Neural cell (in vitro differentiated cells): ENCODE data around the gene FERD3L. TPM values are rescaled to one million over a fixed set of nuclear protein-coding genes. Genes with fewer than 3 reads are reported as not detected.

Source experiments
- H2AFZ ChIP-seq: fragments of 200-600, 300-800 bp; sonication (generic), shearing (Covaris generic); 2 replicates; pipeline ENCODE4 v1.6.0; 2014; ENCODE audit warnings: low read depth, mild to moderate bottlenecking, antibody characterized with exemption, low read length, moderate library complexity
- H3F3A ChIP-seq: fragments of 200-600 bp; shearing (Covaris generic); 2 replicates; pipeline ENCODE4 v1.6.1; 2016; ENCODE audit warnings: mild to moderate bottlenecking, moderate library complexity, mixed read lengths, antibody characterized with exemption, low read length; ENCODE audit not compliant: insufficient read depth, poor library complexity, severe bottlenecking
- H3K27ac ChIP-seq: fragments of 200-600, 300-800 bp; sonication (generic), shearing (Covaris generic); 2 replicates; pipeline ENCODE4 v1.5.1; 2014; ENCODE audit warnings: mild to moderate bottlenecking, low read length, moderate library complexity
- H3K27me3 ChIP-seq: fragments of 300-800, 200-600 bp; sonication (generic), shearing (Covaris generic); 2 replicates; pipeline ENCODE4 v1.6.0; 2014; ENCODE audit warnings: mild to moderate bottlenecking, low read depth, low read length, moderate library complexity; ENCODE audit not compliant: insufficient read depth
- H3K36me3 ChIP-seq: fragments of 300-800, 200-600 bp; sonication (generic), shearing (Covaris generic); 2 replicates; pipeline ENCODE4 v1.5.1; 2014; ENCODE audit warnings: mild to moderate bottlenecking, antibody characterized with exemption, low read length, moderate library complexity; ENCODE audit not compliant: insufficient read depth
- H3K4me2 ChIP-seq: fragments of 300-800, 200-600 bp; sonication (generic), shearing (Covaris generic); 2 replicates; pipeline ENCODE4 v1.6.0; 2014; ENCODE audit warnings: mild to moderate bottlenecking, low read length
- H3K4me3 ChIP-seq: fragments of 300-800, 200-600 bp; sonication (generic), shearing (Covaris generic); 2 replicates; pipeline ENCODE4 v1.5.1; 2014; ENCODE audit warnings: mild to moderate bottlenecking, low read length, moderate library complexity
- H3K79me2 ChIP-seq: fragments of 200-600 bp; shearing (Covaris generic); replicated peaks from 2 replicates; pipeline ENCODE4 v1.6.0; 2014; ENCODE audit warnings: mild to moderate bottlenecking, low read length, moderate library complexity; ENCODE audit not compliant: insufficient read depth
- H3K9ac ChIP-seq: fragments of 300-800, 200-600 bp; sonication (generic), shearing (Covaris generic); 2 replicates; pipeline ENCODE4 v1.6.1; 2016; ENCODE audit warnings: mild to moderate bottlenecking, low read length, mixed read lengths
- H3K9me2 ChIP-seq: fragments of 200-600 bp; shearing (Covaris generic); 2 replicates; pipeline ENCODE4 v1.6.1; 2016; ENCODE audit warnings: mild to moderate bottlenecking, low read length, mixed read lengths; ENCODE audit not compliant: insufficient read depth
- H3K9me3 ChIP-seq: fragments of 200-600, 300-800 bp; sonication (generic), shearing (Covaris generic); 2 replicates; pipeline ENCODE4 v1.6.1; 2016; ENCODE audit warnings: mild to moderate bottlenecking, mixed run types, low read length, moderate library complexity, mixed read lengths
- H4K20me1 ChIP-seq: fragments of 200-600 bp; shearing (Covaris generic); 2 replicates; pipeline ENCODE4 v1.6.1; 2016; ENCODE audit warnings: mild to moderate bottlenecking, mixed run types; ENCODE audit not compliant: insufficient read depth
- EP300 ChIP-seq: fragments of 450-650 bp; conservative IDR thresholded peaks from 2 replicates; pipeline ENCODE4 v1.6.1; 2014; ENCODE audit warnings: antibody characterized with exemption, mild to moderate bottlenecking, moderate library complexity; ENCODE audit not compliant: poor library complexity, severe bottlenecking
- EZH2 ChIP-seq: fragments of 200-600, 300-800 bp; shearing (Covaris generic), sonication (generic); IDR thresholded peaks from 2 replicates; pipeline ENCODE4 v1.6.1; 2014; ENCODE audit warnings: antibody characterized with exemption, low read length, borderline replicate concordance, mild to moderate bottlenecking; ENCODE audit not compliant: insufficient read depth, poor library complexity, severe bottlenecking
- MXI1 ChIP-seq: fragments of 450-650 bp; conservative IDR thresholded peaks from 2 replicates; pipeline ENCODE4 v1.6.1; 2014; ENCODE audit warnings: antibody characterized with exemption, mild to moderate bottlenecking; ENCODE audit not compliant: poor library complexity, severe bottlenecking
- POLR2AphosphoS5 ChIP-seq: IDR thresholded peaks from 2 replicates; pipeline ENCODE4 v1.6.1; 2012
- RAD21 ChIP-seq: fragments of 450-650 bp; conservative IDR thresholded peaks from 2 replicates; pipeline ENCODE4 v1.6.1; 2014; ENCODE audit warnings: antibody characterized with exemption, mild to moderate bottlenecking, moderate library complexity
- SMC3 ChIP-seq: fragments of 450-650 bp; conservative IDR thresholded peaks from 2 replicates; pipeline ENCODE4 v1.6.1; 2014; ENCODE audit warnings: antibody characterized with exemption, mild to moderate bottlenecking, moderate library complexity; ENCODE audit not compliant: poor library complexity
- polyA plus RNA-seq: library from polyadenylated mRNA; depleted of rRNA; stranded (reverse); fragments of >200 nt; gene quantifications from 2 replicates; pipeline ENCODE4 v1.2.3, GENCODE V29; 2014
- TF ChIP-seq, protein P1 (sequence below): fragments of 450-650 bp; IDR thresholded peaks from 2 replicates; pipeline ENCODE4 v1.5.1; 2014; ENCODE audit warnings: antibody characterized with exemption, mild to moderate bottlenecking, moderate library complexity; ENCODE audit not compliant: poor library complexity, severe bottlenecking
- TF ChIP-seq, protein P2 (sequence below): IDR thresholded peaks from 2 replicates; pipeline ENCODE4 v1.6.1; 2012; ENCODE audit warnings: borderline replicate concordance

Gene FERD3L
- polyA plus RNA-seq, 1 donor from 2014 or later, result not detected

GRCh38 chr7:19102884-19103283 is 42.3 kb downstream of the FERD3L start:
- no peak overlapping the region for H3K4me3 ChIP-seq
- no peaks in the 10 kb centered on the region for H3K36me3 ChIP-seq
- no peaks in the 10 kb centered on the region for H3K9me2 ChIP-seq
- no peak for TF ChIP-seq MXI1
- TF ChIP-seq, protein P1, sequence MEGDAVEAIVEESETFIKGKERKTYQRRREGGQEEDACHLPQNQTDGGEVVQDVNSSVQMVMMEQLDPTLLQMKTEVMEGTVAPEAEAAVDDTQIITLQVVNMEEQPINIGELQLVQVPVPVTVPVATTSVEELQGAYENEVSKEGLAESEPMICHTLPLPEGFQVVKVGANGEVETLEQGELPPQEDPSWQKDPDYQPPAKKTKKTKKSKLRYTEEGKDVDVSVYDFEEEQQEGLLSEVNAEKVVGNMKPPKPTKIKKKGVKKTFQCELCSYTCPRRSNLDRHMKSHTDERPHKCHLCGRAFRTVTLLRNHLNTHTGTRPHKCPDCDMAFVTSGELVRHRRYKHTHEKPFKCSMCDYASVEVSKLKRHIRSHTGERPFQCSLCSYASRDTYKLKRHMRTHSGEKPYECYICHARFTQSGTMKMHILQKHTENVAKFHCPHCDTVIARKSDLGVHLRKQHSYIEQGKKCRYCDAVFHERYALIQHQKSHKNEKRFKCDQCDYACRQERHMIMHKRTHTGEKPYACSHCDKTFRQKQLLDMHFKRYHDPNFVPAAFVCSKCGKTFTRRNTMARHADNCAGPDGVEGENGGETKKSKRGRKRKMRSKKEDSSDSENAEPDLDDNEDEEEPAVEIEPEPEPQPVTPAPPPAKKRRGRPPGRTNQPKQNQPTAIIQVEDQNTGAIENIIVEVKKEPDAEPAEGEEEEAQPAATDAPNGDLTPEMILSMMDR, result no peak
- no peak for TF ChIP-seq RAD21
- H3F3A ChIP-seq, result no peaks in the 10 kb centered on the region
- H3K9me3 ChIP-seq, result no peaks in the 10 kb centered on the region
- no peaks in the 10 kb centered on the region for H4K20me1 ChIP-seq
- H3K9ac ChIP-seq, result no peak overlapping the region
- peaks cover 58% of the 10 kb centered on the region for H3K27me3 ChIP-seq
- no peaks in the 10 kb centered on the region for H3K79me2 ChIP-seq
- H3K27ac ChIP-seq, result no peak overlapping the region
- no peak overlapping the region for H3K4me2 ChIP-seq
- H2AFZ ChIP-seq, result no peak overlapping the region

- no peak overlapping the region for H3K4me2 ChIP-seq
- H3K4me3 ChIP-seq, result no peak overlapping the region
- no peaks in the 10 kb centered on the region for H3K36me3 ChIP-seq
- H3K27me3 ChIP-seq, result peaks cover 48% of the 10 kb centered on the region
- H3K79me2 ChIP-seq, result no peaks in the 10 kb centered on the region
- TF ChIP-seq SMC3, result no peak
- no peak for TF ChIP-seq EZH2
- H3K27ac ChIP-seq, result no peak overlapping the region
- H3K9me3 ChIP-seq, result no peaks in the 10 kb centered on the region
- H3K9ac ChIP-seq, result no peak overlapping the region
- no peaks in the 10 kb centered on the region for H3K9me2 ChIP-seq
- no peak overlapping the region for H2AFZ ChIP-seq
- H3F3A ChIP-seq, result no peaks in the 10 kb centered on the region
- H4K20me1 ChIP-seq, result no peaks in the 10 kb centered on the region
Measured at GRCh38 chr7:19101909-19102308, 43.3 kb downstream of the FERD3L start.

DNA sequence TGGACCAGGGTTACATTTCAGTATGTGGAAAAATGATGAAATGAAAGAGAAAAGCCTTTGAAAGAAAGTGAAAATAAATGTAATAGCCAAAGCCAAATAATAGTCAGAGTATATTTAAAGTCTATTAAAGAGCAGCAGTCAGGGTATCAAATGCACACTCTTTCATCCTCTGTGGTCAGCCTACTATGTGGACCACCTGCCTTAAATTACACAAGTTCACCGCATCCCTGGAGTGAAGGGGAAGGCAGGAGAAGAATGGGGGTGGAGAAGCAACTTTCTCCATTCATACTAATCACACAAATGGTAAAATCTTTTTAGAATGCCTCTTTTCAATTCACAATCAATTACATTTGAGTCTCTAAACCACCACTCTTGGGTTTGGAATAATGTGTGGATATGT is 43.7 kb downstream of the FERD3L start:
- no peak overlapping the region for H2AFZ ChIP-seq

GRCh38 chr7:19099924-19100323 is 45.3 kb downstream of the FERD3L start:
- H3K4me2 ChIP-seq, result no peak overlapping the region
- no peaks in the 10 kb centered on the region for H3K36me3 ChIP-seq
- H3K27me3 ChIP-seq, result peaks cover 28% of the 10 kb centered on the region
- no peaks in the 10 kb centered on the region for H3K9me2 ChIP-seq
- H4K20me1 ChIP-seq, result no peaks in the 10 kb centered on the region
- no peak overlapping the region for H3K9ac ChIP-seq
- no peaks in the 10 kb centered on the region for H3K9me3 ChIP-seq
- no peak overlapping the region for H2AFZ ChIP-seq
- no peak overlapping the region for H3K4me3 ChIP-seq
- no peaks in the 10 kb centered on the region for H3K79me2 ChIP-seq
- H3F3A ChIP-seq, result no peaks in the 10 kb centered on the region
- TF ChIP-seq, protein P2, sequence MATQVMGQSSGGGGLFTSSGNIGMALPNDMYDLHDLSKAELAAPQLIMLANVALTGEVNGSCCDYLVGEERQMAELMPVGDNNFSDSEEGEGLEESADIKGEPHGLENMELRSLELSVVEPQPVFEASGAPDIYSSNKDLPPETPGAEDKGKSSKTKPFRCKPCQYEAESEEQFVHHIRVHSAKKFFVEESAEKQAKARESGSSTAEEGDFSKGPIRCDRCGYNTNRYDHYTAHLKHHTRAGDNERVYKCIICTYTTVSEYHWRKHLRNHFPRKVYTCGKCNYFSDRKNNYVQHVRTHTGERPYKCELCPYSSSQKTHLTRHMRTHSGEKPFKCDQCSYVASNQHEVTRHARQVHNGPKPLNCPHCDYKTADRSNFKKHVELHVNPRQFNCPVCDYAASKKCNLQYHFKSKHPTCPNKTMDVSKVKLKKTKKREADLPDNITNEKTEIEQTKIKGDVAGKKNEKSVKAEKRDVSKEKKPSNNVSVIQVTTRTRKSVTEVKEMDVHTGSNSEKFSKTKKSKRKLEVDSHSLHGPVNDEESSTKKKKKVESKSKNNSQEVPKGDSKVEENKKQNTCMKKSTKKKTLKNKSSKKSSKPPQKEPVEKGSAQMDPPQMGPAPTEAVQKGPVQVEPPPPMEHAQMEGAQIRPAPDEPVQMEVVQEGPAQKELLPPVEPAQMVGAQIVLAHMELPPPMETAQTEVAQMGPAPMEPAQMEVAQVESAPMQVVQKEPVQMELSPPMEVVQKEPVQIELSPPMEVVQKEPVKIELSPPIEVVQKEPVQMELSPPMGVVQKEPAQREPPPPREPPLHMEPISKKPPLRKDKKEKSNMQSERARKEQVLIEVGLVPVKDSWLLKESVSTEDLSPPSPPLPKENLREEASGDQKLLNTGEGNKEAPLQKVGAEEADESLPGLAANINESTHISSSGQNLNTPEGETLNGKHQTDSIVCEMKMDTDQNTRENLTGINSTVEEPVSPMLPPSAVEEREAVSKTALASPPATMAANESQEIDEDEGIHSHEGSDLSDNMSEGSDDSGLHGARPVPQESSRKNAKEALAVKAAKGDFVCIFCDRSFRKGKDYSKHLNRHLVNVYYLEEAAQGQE, result no peak
- no peak for TF ChIP-seq EZH2
- no peak for TF ChIP-seq RAD21
- TF ChIP-seq POLR2AphosphoS5, result no peak
- no peak for TF ChIP-seq SMC3
- H3K27ac ChIP-seq, result no peak overlapping the region

More for the DNA sequence above, 43.7 kb downstream of the FERD3L start:
- Histone ChIP-seq H3K4me3 (no peak overlapping the region), H3K9me2 (no peaks in the 10 kb centered on the region), H3F3A (no peaks in the 10 kb centered on the region), H3K9me3 (no peaks in the 10 kb centered on the region), H3K27ac (no peak overlapping the region), H3K4me2 (no peak overlapping the region), H3K79me2 (no peaks in the 10 kb centered on the region), H3K27me3 (peaks cover 44% of the 10 kb centered on the region), H4K20me1 (no peaks in the 10 kb centered on the region), H3K9ac (no peak overlapping the region), H3K36me3 (no peaks in the 10 kb centered on the region)
- TF ChIP-seq EZH2, result no peak
- TF ChIP-seq RAD21, result no peak
- TF ChIP-seq SMC3, result no peak
- TF ChIP-seq EP300, result no peak
